H1 (cell line): ENCODE data around the gene NFKB1. TPM values are rescaled to one million over a fixed set of nuclear protein-coding genes. Genes with fewer than 3 reads are reported as not detected.
"Not testable (repeated sequence)": the region's sequence is repeated elsewhere in the genome, so short reads cannot be mapped to it uniquely, and the experiment has no call there.

Experiments
- CTCF ChIA-PET: fragments of 300-600 bp; sonication (Branson Sonifier 250); formaldehyde crosslinking; loops from one replicate; lab custom pipeline; 2021; ENCODE audit not compliant: partially characterized antibody; lab: Charles Lee
- POLR2A ChIA-PET: fragments of 300-600 bp; sonication (Branson Sonifier 250); formaldehyde crosslinking; loops from one replicate; lab custom pipeline; 2021; ENCODE audit warnings: inconsistent platforms; ENCODE audit not compliant: partially characterized antibody; lab: Charles Lee
- DNase-seq, 2 experiments: peaks; one replicate each; pipeline versions ENCODE4 v3.0.0 to v3.0.0-alpha.2; 2010 to 2022; ENCODE audit warnings: low spot score in 2 of 2, low read depth in 1 of 2, mixed read lengths in 1 of 2
- FAIRE-seq: peaks from 2 replicates; lab custom pipeline; 2011; peaks lifted over from hg19 to GRCh38; lab: Jason Lieb, UNC
- H2AFZ ChIP-seq: 2 replicates; pipeline ENCODE4 v1.8.1; 2012; ENCODE audit warnings: low read length, inconsistent platforms
- H2AK5ac ChIP-seq: 2 replicates; pipeline ENCODE4 v1.6.1; 2013; ENCODE audit warnings: low read depth, low read length
- H2BK120ac ChIP-seq: replicated peaks from 2 replicates; pipeline ENCODE3; 2013; ENCODE audit warnings: low read depth, low read length, inconsistent platforms
- H2BK12ac ChIP-seq: 2 replicates; pipeline ENCODE4 v1.6.1; 2013; ENCODE audit warnings: low read depth, low read length
- H2BK15ac ChIP-seq: 2 replicates; pipeline ENCODE4 v1.6.1; 2013; ENCODE audit warnings: low read length
- H2BK20ac ChIP-seq: 2 replicates; pipeline ENCODE4 v1.6.1; 2013; ENCODE audit warnings: low read length
- H2BK5ac ChIP-seq: 2 replicates; pipeline ENCODE4 v1.6.1; 2013; ENCODE audit warnings: low read depth, low read length
- H3K14ac ChIP-seq: 2 replicates; pipeline ENCODE4 v1.6.1; 2013; ENCODE audit warnings: inconsistent platforms; ENCODE audit not compliant: insufficient read length
- H3K18ac ChIP-seq: 2 replicates; pipeline ENCODE4 v1.6.1; 2013; ENCODE audit warnings: low read length; ENCODE audit errors: extremely low read depth
- H3K23ac ChIP-seq: 2 replicates; pipeline ENCODE4 v1.6.1; 2013; ENCODE audit warnings: inconsistent platforms; ENCODE audit not compliant: insufficient read length
- H3K23me2 ChIP-seq: 2 replicates; pipeline ENCODE4 v1.6.1; 2013; ENCODE audit warnings: low read depth, low read length
- H3K27ac ChIP-seq: 2 replicates; pipeline ENCODE4 v1.6.1; 2011; ENCODE audit warnings: low read depth, low read length, inconsistent platforms
- H3K27me3 ChIP-seq, 4 experiments: replicated peaks in 1 of 4; 1 replicate in 1 of 4; 2 replicates in 3 of 4; pipeline versions ENCODE4 v1.6.1 to v1.8.1; 2011 to 2013; ENCODE audit warnings: low read length in 3 of 4, mild to moderate bottlenecking in 3 of 4, inconsistent platforms in 2 of 4, mixed read lengths in 2 of 4, moderate library complexity in 1 of 4; ENCODE audit not compliant: control insufficient read depth in 3 of 4, insufficient read depth in 3 of 4; ENCODE audit errors: extremely low read depth in 1 of 4
- H3K36me3 ChIP-seq, 4 experiments: 2 replicates each; pipeline versions ENCODE4 v1.6.1 to v1.8.1; 2011 to 2013; ENCODE audit warnings: mild to moderate bottlenecking in 4 of 4, low read length in 3 of 4, moderate library complexity in 2 of 4, control low read depth in 1 of 4, inconsistent platforms in 1 of 4; ENCODE audit not compliant: insufficient read depth in 4 of 4, control insufficient read depth in 2 of 4
- H3K4ac ChIP-seq: replicated peaks from 2 replicates; pipeline ENCODE3; 2013; ENCODE audit warnings: low read length, low read depth, mixed read lengths, inconsistent platforms; ENCODE audit not compliant: insufficient read length
- H3K4me1 ChIP-seq, 4 experiments: replicated peaks in 1 of 4; 1 replicate in 1 of 4; 2 replicates in 3 of 4; pipeline versions ENCODE4 v1.6.1 to v1.8.1; 2011 to 2013; ENCODE audit warnings: low read length in 3 of 4, inconsistent platforms in 2 of 4, mixed read lengths in 1 of 4; ENCODE audit not compliant: insufficient read depth in 4 of 4, control insufficient read depth in 3 of 4
- H3K4me2 ChIP-seq, 2 experiments: 2 replicates each; pipeline versions ENCODE4 v1.6.1 to v1.8.1; 2011 to 2013; ENCODE audit warnings: low read depth in 2 of 2, low read length in 2 of 2, control low read depth in 1 of 2, inconsistent platforms in 1 of 2, mild to moderate bottlenecking in 1 of 2; ENCODE audit not compliant: insufficient read depth in 1 of 2
- H3K4me3 ChIP-seq, 4 experiments: fragments of 200-600, 300-600 bp in 1 of 4; sonication (generic), shearing (Covaris generic), sonication (Bioruptor Twin) in 1 of 4; 2 replicates each; pipeline versions ENCODE4 v1.5.1 to v1.8.1; 2011 to 2016; ENCODE audit warnings: low read length in 4 of 4, low read depth in 3 of 4, control low read depth in 2 of 4, inconsistent platforms in 2 of 4, mild to moderate bottlenecking in 2 of 4, mixed read lengths in 1 of 4, moderate library complexity in 1 of 4; ENCODE audit not compliant: insufficient read depth in 2 of 4; ENCODE audit errors: extremely low read depth in 1 of 4
- H3K56ac ChIP-seq: replicated peaks from 2 replicates; pipeline ENCODE3; 2013; ENCODE audit warnings: low read depth, mild to moderate bottlenecking, mixed read lengths, low read length, inconsistent platforms; ENCODE audit not compliant: insufficient read length
- H3K79me1 ChIP-seq: 2 replicates; pipeline ENCODE4 v1.6.1; 2013; ENCODE audit warnings: low read depth, low read length, control low read depth
- H3K79me2 ChIP-seq, 2 experiments: 2 replicates each; pipeline versions ENCODE4 v1.6.1 to v1.8.1; 2012 to 2013; ENCODE audit warnings: low read length in 2 of 2, mild to moderate bottlenecking in 2 of 2, inconsistent platforms in 1 of 2; ENCODE audit not compliant: insufficient read depth in 2 of 2, control insufficient read depth in 1 of 2
- H3K9ac ChIP-seq, 4 experiments: replicated peaks in 1 of 4; 1 replicate in 1 of 4; 2 replicates in 3 of 4; pipeline versions ENCODE4 v1.6.1 to v1.8.1; 2011 to 2013; ENCODE audit warnings: low read depth in 3 of 4, low read length in 3 of 4, control low read depth in 2 of 4, mild to moderate bottlenecking in 2 of 4, moderate library complexity in 2 of 4, inconsistent platforms in 1 of 4; ENCODE audit errors: extremely low read depth in 1 of 4
- H3K9me3 ChIP-seq, 2 experiments: 2 replicates each; pipeline versions ENCODE4 v1.6.1 to v1.8.1; 2012 to 2013; ENCODE audit warnings: mild to moderate bottlenecking in 2 of 2, moderate library complexity in 2 of 2, control low read depth in 1 of 2, inconsistent platforms in 1 of 2, low read depth in 1 of 2, low read length in 1 of 2, mixed read lengths in 1 of 2; ENCODE audit not compliant: insufficient read depth in 2 of 2
- H4K20me1 ChIP-seq, 2 experiments: replicated peaks in 1 of 2; 2 replicates each; pipeline versions ENCODE3 to v1.8.1; 2011 to 2013; ENCODE audit warnings: inconsistent platforms in 2 of 2, low read length in 2 of 2, mild to moderate bottlenecking in 1 of 2; ENCODE audit not compliant: insufficient read depth in 2 of 2, control insufficient read depth in 1 of 2
- H4K5ac ChIP-seq: 2 replicates; pipeline ENCODE4 v1.6.1; 2013; ENCODE audit warnings: low read length, low read depth, mixed read lengths, inconsistent platforms; ENCODE audit not compliant: insufficient read length
- H4K8ac ChIP-seq: 2 replicates; pipeline ENCODE4 v1.8.0; 2013; ENCODE audit warnings: mild to moderate bottlenecking, moderate library complexity, low read length, inconsistent platforms; ENCODE audit not compliant: insufficient read depth; ENCODE audit errors: extremely low read depth
- H4K91ac ChIP-seq: replicated peaks from 2 replicates; pipeline ENCODE3; 2013; ENCODE audit warnings: low read length, mixed read lengths, inconsistent platforms; ENCODE audit not compliant: insufficient read length
- WGBS, 2 experiments: shearing (Covaris generic) in 1 of 2; methylation state at CpG; one replicate each; pipeline versions ENCODE4 v1.1.6 to v1.1.7; 2013 to 2015; ENCODE audit warnings: low lambda C conversion rate in 2 of 2, mixed read lengths in 2 of 2, inconsistent platforms in 1 of 2, low coverage in 1 of 2, missing lambda C conversion rate in 1 of 2; ENCODE audit not compliant: insufficient replicate concordance in 2 of 2, insufficient coverage in 1 of 2, insufficient read length in 1 of 2; ENCODE audit errors: extremely low coverage in 1 of 2, missing lambda C conversion rate in 1 of 2; 5-methylcytosine and 5-hydroxymethylcytosine counted together
- polyA plus RNA-seq, 7 experiments: library from polyadenylated mRNA; depleted of rRNA in 3 of 7; stranded (reverse) in 5 of 7; unstranded in 2 of 7; fragments of >200 nt in 5 of 7; fragments of 200-250 nt in 2 of 7; gene quantifications; 1 replicate in 5 of 7; 2 replicates in 1 of 7; 4 replicates in 1 of 7; pipeline versions ENCODE4 v1.2.1 to v1.2.3, GENCODE V29; 2011 to 2013; ENCODE audit warnings: missing spikeins in 2 of 7, mixed read lengths in 2 of 7
- total RNA-seq: library from RNA; stranded (reverse); fragmentation: NEBNext Ultra II Directional; extraction: Animal tissue kit (Norgen Biotek cat#: 25700); gene quantifications from 2 replicates; pipeline ENCODE4 v1.2.1, GENCODE V29; 2021

Gene NFKB1
- total and polyA plus RNA-seq, 2 of the 8 experiments (the other 6 are each of a cell fraction or from before 2014, with no cell fraction given), result 2.9 to 6.8 TPM

- not testable (repeated sequence) for H3K14ac ChIP-seq, H3K9ac ChIP-seq, H4K5ac ChIP-seq, H3K23ac ChIP-seq, H4K20me1 ChIP-seq, FAIRE-seq, H2AFZ ChIP-seq, H3K56ac ChIP-seq, H2BK5ac ChIP-seq, H2BK20ac ChIP-seq, H2BK15ac ChIP-seq, H3K18ac ChIP-seq, H4K8ac ChIP-seq, H3K36me3 ChIP-seq, H3K27ac ChIP-seq, H3K4me2 ChIP-seq, H3K23me2 ChIP-seq, H3K4me3 ChIP-seq, H4K91ac ChIP-seq, H2BK120ac ChIP-seq, H2AK5ac ChIP-seq, DNase-seq, H3K79me1 ChIP-seq, H3K27me3 ChIP-seq, H3K4ac ChIP-seq, H2BK12ac ChIP-seq, H3K9me3 ChIP-seq, H3K79me2 ChIP-seq
- 87% methylated on average over 4 of the region's 4 CpGs; no CpG with 5 or more reads in 1 of the 2 experiments for WGBS, 2 experiments
- POLR2A ChIA-PET, result interaction anchor here (0.8 kb wide), 1 partner anchor 8 kb away, joined by 3 read pairs; no protein-coding TSS in a partner anchor
- CTCF ChIA-PET, result interaction anchor here (0.8 to 2.1 kb wide), 17 partner anchors 9 to 472 kb away, joined by 3 to 10 read pairs (median 4); no protein-coding TSS in a partner anchor
- peaks cover 5 to 10% (median 6%) of the 10 kb centered on the region in 4 experiments; a peak in 6 of 7 replicates for H3K4me1 ChIP-seq
Measured at GRCh38 chr4:102619776-102620631, 118.8 kb downstream of the NFKB1 start.
